Activated CD8-positive, alpha-beta memory T cell treated with anti-CD3 and anti-CD28 coated beads, Interleukin-2, amount 50 U/mL, for 48 hours (primary cell): Measurements from ENCODE around the gene OCEL1.
"Not testable (repeated sequence)": the region's sequence is repeated elsewhere in the genome, so short reads cannot be mapped to it uniquely, and the experiment has no call there.

Source experiments
- DNase-seq: peaks from one replicate; pipeline ENCODE4 v3.0.0-alpha.2; 2020

Gene OCEL1

GRCh38 chr19:17266589-17266974 lies 40.6 kb downstream of the OCEL1 start:
- DNase-seq: no peak

GRCh38 chr19:17266975-17267788 lies 41.2 kb downstream of the OCEL1 start, which contains the start of gene BABAM1:
BABAM1 (plus strand) TSS chr19:17267443; CDS start chr19:17268807, 1,364 bp downstream.
- DNase-seq: peak; percentile 92

GRCh38 chr19:17268754-17269153 lies 42.7 kb downstream of the OCEL1 start:
- no peak for DNase-seq

- not testable (repeated sequence) for DNase-seq
Measured at GRCh38 chr19:17274892-17275291, 48.9 kb downstream of the OCEL1 start.

GRCh38 chr19:17275441-17276175 lies 49.6 kb downstream of the OCEL1 start:
- no peak for DNase-seq
